ENCODE data around the gene MRPL53. TPM values are rescaled to one million over a fixed set of nuclear protein-coding genes. Genes with fewer than 3 reads are reported as not detected.
A peak's percentile ranks its signal among the peaks of the same experiment; 100 is the strongest.

MRPL53 gene
- total and polyA plus RNA-seq, 2 of the 13 experiments (the other 11 are each of a cell fraction or from before 2014, with no cell fraction given): 34.3 to 51.9 TPM

GRCh38 chr2:74454654-74455511 lies 17.6 kb downstream of the MRPL53 start, which contains the start of gene INO80B (continued):
- TF ChIP-seq KDM3A (CRISPR knock-in tag; IDR thresholded peaks at IDR 0.05; ENCODE audit: low read depth): peak; percentile 93
- TF ChIP-seq ZFYVE20 (CRISPR knock-in tag; IDR thresholded peaks at IDR 0.05; ENCODE audit: borderline replicate concordance, low read depth): no peak
- no peak for TF ChIP-seq ZNF746 (CRISPR knock-in tag; IDR thresholded peaks at IDR 0.05)
- TF ChIP-seq, protein P1, sequence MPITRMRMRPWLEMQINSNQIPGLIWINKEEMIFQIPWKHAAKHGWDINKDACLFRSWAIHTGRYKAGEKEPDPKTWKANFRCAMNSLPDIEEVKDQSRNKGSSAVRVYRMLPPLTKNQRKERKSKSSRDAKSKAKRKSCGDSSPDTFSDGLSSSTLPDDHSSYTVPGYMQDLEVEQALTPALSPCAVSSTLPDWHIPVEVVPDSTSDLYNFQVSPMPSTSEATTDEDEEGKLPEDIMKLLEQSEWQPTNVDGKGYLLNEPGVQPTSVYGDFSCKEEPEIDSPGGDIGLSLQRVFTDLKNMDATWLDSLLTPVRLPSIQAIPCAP (CRISPR knock-in tag; IDR thresholded peaks at IDR 0.05; ENCODE audit: low read depth): 0 out of 2 replicates have a peak, but pooled peaks have one; percentile 81
- TF ChIP-seq ATF1 (CRISPR knock-in tag; IDR thresholded peaks at IDR 0.05): peak; percentile 87
- TF ChIP-seq, protein P2, sequence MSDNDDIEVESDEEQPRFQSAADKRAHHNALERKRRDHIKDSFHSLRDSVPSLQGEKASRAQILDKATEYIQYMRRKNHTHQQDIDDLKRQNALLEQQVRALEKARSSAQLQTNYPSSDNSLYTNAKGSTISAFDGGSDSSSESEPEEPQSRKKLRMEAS (IDR thresholded peaks at IDR 0.05): peak; percentile 94
- TF ChIP-seq FIP1L1 (IDR thresholded peaks at IDR 0.05; ENCODE audit: borderline replicate concordance, insufficient read depth, low read depth, low read length): no peak
- TF ChIP-seq KDM2A (CRISPR knock-in tag; IDR thresholded peaks at IDR 0.05; ENCODE audit: borderline replicate concordance, low read depth): peak; percentile 98
- TF ChIP-seq MIER2 (CRISPR knock-in tag; IDR thresholded peaks at IDR 0.05): peak; percentile 87
- TF ChIP-seq TCF7L2 (IDR thresholded peaks at IDR 0.05; ENCODE audit: low read depth, low read length): no peak
- TF ChIP-seq ZBTB38 (CRISPR knock-in tag; IDR thresholded peaks at IDR 0.05): peak; percentile 84
- TF ChIP-seq, protein P3, sequence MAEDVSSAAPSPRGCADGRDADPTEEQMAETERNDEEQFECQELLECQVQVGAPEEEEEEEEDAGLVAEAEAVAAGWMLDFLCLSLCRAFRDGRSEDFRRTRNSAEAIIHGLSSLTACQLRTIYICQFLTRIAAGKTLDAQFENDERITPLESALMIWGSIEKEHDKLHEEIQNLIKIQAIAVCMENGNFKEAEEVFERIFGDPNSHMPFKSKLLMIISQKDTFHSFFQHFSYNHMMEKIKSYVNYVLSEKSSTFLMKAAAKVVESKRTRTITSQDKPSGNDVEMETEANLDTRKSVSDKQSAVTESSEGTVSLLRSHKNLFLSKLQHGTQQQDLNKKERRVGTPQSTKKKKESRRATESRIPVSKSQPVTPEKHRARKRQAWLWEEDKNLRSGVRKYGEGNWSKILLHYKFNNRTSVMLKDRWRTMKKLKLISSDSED (CRISPR knock-in tag; IDR thresholded peaks at IDR 0.05): no peak
- TF ChIP-seq, protein P4, sequence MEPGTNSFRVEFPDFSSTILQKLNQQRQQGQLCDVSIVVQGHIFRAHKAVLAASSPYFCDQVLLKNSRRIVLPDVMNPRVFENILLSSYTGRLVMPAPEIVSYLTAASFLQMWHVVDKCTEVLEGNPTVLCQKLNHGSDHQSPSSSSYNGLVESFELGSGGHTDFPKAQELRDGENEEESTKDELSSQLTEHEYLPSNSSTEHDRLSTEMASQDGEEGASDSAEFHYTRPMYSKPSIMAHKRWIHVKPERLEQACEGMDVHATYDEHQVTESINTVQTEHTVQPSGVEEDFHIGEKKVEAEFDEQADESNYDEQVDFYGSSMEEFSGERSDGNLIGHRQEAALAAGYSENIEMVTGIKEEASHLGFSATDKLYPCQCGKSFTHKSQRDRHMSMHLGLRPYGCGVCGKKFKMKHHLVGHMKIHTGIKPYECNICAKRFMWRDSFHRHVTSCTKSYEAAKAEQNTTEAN (CRISPR knock-in tag; conservative IDR thresholded peaks at IDR 0.05): peak; percentile 63; the same call in 1 of the 2 replicates
- TF ChIP-seq ZNF337 (CRISPR knock-in tag; IDR thresholded peaks at IDR 0.05; ENCODE audit: borderline replicate concordance, low read depth): peak; percentile 92
- no peak for TF ChIP-seq ETS1 (CRISPR knock-in tag; IDR thresholded peaks at IDR 0.05)
- TF ChIP-seq PRDM10 (CRISPR knock-in tag; IDR thresholded peaks at IDR 0.05; ENCODE audit: low read depth): peak; percentile 92
- TF ChIP-seq ZNF563 (CRISPR knock-in tag; IDR thresholded peaks at IDR 0.05): 0 out of 2 replicates have a peak, but pooled peaks have one; percentile 71
- 0 out of 2 replicates have a peak, but pooled peaks have one; percentile 44 for TF ChIP-seq HNRNPL (IDR thresholded peaks at IDR 0.05; ENCODE audit: low read depth, low read length)
- TF ChIP-seq ZNF607 (CRISPR knock-in tag; IDR thresholded peaks at IDR 0.05; ENCODE audit: borderline replicate concordance): peak; percentile 55; the same call in 1 of the 2 replicates
- TF ChIP-seq PHF8 (CRISPR knock-in tag; IDR thresholded peaks at IDR 0.05): peak; percentile 76

Data from HepG2 (cell line).